IPS DF 6.9 (cell line): ENCODE data around the gene LYSMD1.
A peak's percentile ranks its signal among the peaks of the same experiment; 100 is the strongest.
"Not testable (repeated sequence)": the region's sequence is repeated elsewhere in the genome, so short reads cannot be mapped to it uniquely, and the experiment has no call there.

Experiments used
- DNase-seq: peaks from one replicate; pipeline ENCODE4 v3.0.0-alpha.2; 2013; ENCODE audit warnings: low read depth, low spot score
- H3K27ac ChIP-seq: one replicate; pipeline ENCODE4 v1.5.1; 2013; ENCODE audit warnings: low read length, control low read depth
- H3K27me3 ChIP-seq: 2 replicates; pipeline ENCODE4 v1.6.1; 2013; ENCODE audit warnings: mild to moderate bottlenecking, low read length; ENCODE audit not compliant: control insufficient read depth, insufficient read depth
- H3K36me3 ChIP-seq: 2 replicates; pipeline ENCODE4 v1.6.1; 2013; ENCODE audit warnings: low read length; ENCODE audit not compliant: control insufficient read depth, insufficient read depth
- H3K4me1 ChIP-seq: 2 replicates; pipeline ENCODE4 v1.6.1; 2013; ENCODE audit warnings: low read length; ENCODE audit not compliant: control insufficient read depth, insufficient read depth
- H3K4me3 ChIP-seq: 2 replicates; pipeline ENCODE4 v1.5.1; 2013; ENCODE audit warnings: mild to moderate bottlenecking, low read length
- H3K9me3 ChIP-seq: 2 replicates; pipeline ENCODE4 v1.6.1; 2013; ENCODE audit warnings: low read length, inconsistent platforms; ENCODE audit not compliant: control insufficient read depth, insufficient read depth
- WGBS: extraction: QIAGEN DNeasy Blood & Tissue Kit; methylation state at CpG from one replicate; pipeline ENCODE4 v1.1.7; 2013; ENCODE audit warnings: mixed read lengths, missing lambda C conversion rate; ENCODE audit not compliant: insufficient read length, insufficient coverage; 5-methylcytosine and 5-hydroxymethylcytosine counted together

The LYSMD1 gene

GRCh38 chr1:151165738-151166504, at the start of gene LYSMD1, which contains the start of gene SCNM1:
LYSMD1 (minus strand) TSS chr1:151165902; CDS start chr1:151165258, 644 bp downstream.
SCNM1 (plus strand) TSS chr1:151166144; CDS start chr1:151166153, 9 bp downstream.
- Histone ChIP-seq H3K27me3 (no peaks in the 10 kb centered on the region), H3K4me3 (peak within 1 kb of the TSS; percentile 72), H3K9me3 (no peaks in the 10 kb centered on the region), H3K36me3 (no peaks in the 10 kb centered on the region), H3K4me1 (no peaks in the 10 kb centered on the region), H3K27ac (no peak within 1 kb of the TSS)
- no CpG with 5 or more reads among the region's 38 CpGs for WGBS
- DNase-seq, result peak; percentile 96

- Histone ChIP-seq H3K4me1 (no peaks in the 10 kb centered on the region), H3K4me3 (no peak overlapping the region), H3K36me3 (no peaks in the 10 kb centered on the region; the same call in 1 of the 2 replicates), H3K27ac (no peak overlapping the region), H3K27me3 (no peaks in the 10 kb centered on the region), H3K9me3 (no peaks in the 10 kb centered on the region)
- 100% methylated on average over 1 of the region's 2 CpGs for WGBS
- DNase-seq, result no peak
Observed at GRCh38 chr1:151213560-151213959, 47.9 kb upstream of the LYSMD1 start.

DNA sequence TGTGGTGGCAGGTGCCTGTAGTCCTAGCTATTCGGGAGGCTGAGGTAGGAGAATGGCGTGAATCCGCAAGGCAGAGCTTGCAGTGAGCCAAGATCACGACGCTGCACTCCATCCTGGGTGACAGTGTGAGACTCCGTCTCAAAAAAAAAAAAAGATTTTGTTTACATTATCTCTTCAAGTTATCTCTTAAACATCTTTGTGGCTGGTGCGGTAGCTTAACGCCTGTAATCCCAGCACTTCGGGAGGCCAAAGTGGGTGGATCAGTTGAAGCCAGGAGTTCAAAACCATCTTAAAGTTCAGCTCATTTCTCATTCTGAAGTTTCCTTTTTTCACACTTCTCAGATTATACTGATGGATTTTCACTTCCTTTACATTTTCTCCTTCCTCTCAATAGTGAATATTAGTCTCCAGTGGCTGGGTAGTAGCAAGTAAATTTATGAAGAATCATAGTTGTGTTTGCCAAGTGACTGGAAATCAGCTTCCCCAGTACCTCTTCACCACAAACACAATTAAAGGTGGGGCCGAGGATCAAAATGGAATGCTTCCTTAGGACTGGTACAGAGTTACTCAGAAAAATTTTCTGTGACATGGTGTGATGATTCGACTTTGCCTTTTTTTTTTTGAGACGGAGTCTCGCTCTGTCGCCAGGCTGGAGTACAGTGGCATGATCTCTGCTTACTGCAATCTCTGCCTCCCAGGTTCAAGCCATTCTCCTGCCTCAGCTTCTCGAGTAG, 46.4 kb upstream of the LYSMD1 start:
- H3K4me1 ChIP-seq, result no peaks in the 10 kb centered on the region
- WGBS, result no CpG with 5 or more reads among the region's 15 CpGs
- H3K27me3 ChIP-seq, result no peaks in the 10 kb centered on the region
- H3K4me3 ChIP-seq, result no peak overlapping the region
- H3K9me3 ChIP-seq, result no peaks in the 10 kb centered on the region
- no peak for DNase-seq
- no peaks in the 10 kb centered on the region; the same call in 1 of the 2 replicates for H3K36me3 ChIP-seq
- H3K27ac ChIP-seq, result no peak overlapping the region

- no peaks in the 10 kb centered on the region for H3K9me3 ChIP-seq
- no peaks in the 10 kb centered on the region for H3K4me1 ChIP-seq
- DNase-seq, result no peak
- no peak overlapping the region for H3K4me3 ChIP-seq
- no peaks in the 10 kb centered on the region; the same call in 1 of the 2 replicates for H3K36me3 ChIP-seq
- H3K27ac ChIP-seq, result no peak overlapping the region
- no CpG with 5 or more reads among the region's 1 CpG for WGBS
- H3K27me3 ChIP-seq, result no peaks in the 10 kb centered on the region
Observed at GRCh38 chr1:151210830-151211229, 45.1 kb upstream of the LYSMD1 start.

DNA sequence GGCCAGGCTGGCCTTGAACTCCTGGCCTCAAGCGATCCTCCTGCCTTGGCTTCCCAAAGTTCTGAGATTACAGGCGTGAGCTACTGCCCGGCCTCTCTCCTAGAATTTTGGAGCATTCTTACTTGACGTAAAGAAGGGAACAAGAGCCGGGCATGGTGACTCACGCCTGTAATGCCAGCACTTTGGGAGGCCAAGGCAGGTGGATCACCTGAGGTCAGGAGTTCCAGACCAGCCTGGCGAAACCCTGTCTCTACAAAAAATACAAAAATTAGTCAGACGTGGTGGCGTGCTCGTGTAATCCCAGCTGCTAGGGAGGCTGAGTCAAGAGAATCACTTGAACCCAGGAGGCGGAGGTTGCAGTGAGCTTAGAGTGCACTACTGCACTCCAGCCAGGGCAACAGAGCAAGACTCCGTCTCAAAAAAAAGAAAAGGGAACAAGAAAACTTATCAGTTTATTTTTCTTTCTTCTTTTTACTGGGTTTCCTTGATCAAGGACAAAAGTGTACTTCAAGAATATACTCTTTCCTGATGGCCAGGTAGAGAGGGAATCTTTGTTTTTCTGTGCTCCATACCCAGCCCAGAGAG, 39.8 kb upstream of the LYSMD1 start:
- not testable (repeated sequence) for H3K9me3 ChIP-seq

GRCh38 chr1:151199873-151200581, 34.3 kb upstream of the LYSMD1 start:
- DNase-seq, result no peak
- Histone ChIP-seq H3K9me3 (no peaks in the 10 kb centered on the region), H3K36me3 (no peaks in the 10 kb centered on the region), H3K4me1 (no peaks in the 10 kb centered on the region; the same call in 1 of the 2 replicates), H3K27me3 (no peaks in the 10 kb centered on the region), H3K27ac (no peak overlapping the region), H3K4me3 (peak overlapping the region; percentile 73; the same call in 1 of the 2 replicates)
- WGBS, result no CpG with 5 or more reads among the region's 11 CpGs

More for the DNA sequence above, 39.8 kb upstream of the LYSMD1 start:
- not testable (repeated sequence) for H3K27me3 ChIP-seq, H3K4me3 ChIP-seq, DNase-seq, H3K4me1 ChIP-seq, H3K36me3 ChIP-seq, H3K27ac ChIP-seq
- WGBS, result no CpG with 5 or more reads among the region's 12 CpGs

- no peaks in the 10 kb centered on the region for H3K9me3 ChIP-seq
- whole genome bisulfite sequencing, result no CpG with 5 or more reads among the region's 60 CpGs
- no peaks in the 10 kb centered on the region; the same call in 1 of the 2 replicates for H3K4me1 ChIP-seq
- no peak within 1 kb of the TSS for H3K27ac ChIP-seq
- no peaks in the 10 kb centered on the region for H3K36me3 ChIP-seq
- DNase-seq, result peak; percentile 92
- H3K27me3 ChIP-seq, result no peaks in the 10 kb centered on the region
- H3K4me3 ChIP-seq, result peak within 1 kb of the TSS; percentile 73
Observed at GRCh38 chr1:151198254-151199127, 32.8 kb upstream of the LYSMD1 start, which contains the start of gene PIP5K1A. PIP5K1A (plus strand) TSS chr1:151198552; CDS start chr1:151198997, 445 bp downstream.

- WGBS, result no CpG with 5 or more reads among the region's 10 CpGs
- H3K27me3 ChIP-seq, result no peaks in the 10 kb centered on the region
- H3K4me3 ChIP-seq, result peak overlapping the region; percentile 73
- no peaks in the 10 kb centered on the region for H3K9me3 ChIP-seq
- H3K4me1 ChIP-seq, result no peaks in the 10 kb centered on the region; the same call in 1 of the 2 replicates
- H3K36me3 ChIP-seq, result no peaks in the 10 kb centered on the region
- DNase-seq, result no peak
- H3K27ac ChIP-seq, result no peak overlapping the region
Observed at GRCh38 chr1:151197863-151198253, 32.2 kb upstream of the LYSMD1 start.

- Histone ChIP-seq H3K27ac (no peak overlapping the region), H3K9me3 (no peaks in the 10 kb centered on the region), H3K4me3 (no peak overlapping the region), H3K36me3 (no peaks in the 10 kb centered on the region), H3K27me3 (no peaks in the 10 kb centered on the region), H3K4me1 (no peaks in the 10 kb centered on the region; the same call in 1 of the 2 replicates)
- WGBS, result no CpG with 5 or more reads among the region's 14 CpGs
- no peak for DNase-seq
Observed at GRCh38 chr1:151196292-151196800, 30.6 kb upstream of the LYSMD1 start.
